DND-41 (cell line): ENCODE results near the gene RGS6.

Source experiments
- ATAC-seq: fragments of 200-7000 bp; cut with Tn5 transposase; 3 replicates; pipeline ENCODE4 v1.9.1; 2021; ENCODE audit warnings: low read depth; ENCODE audit not compliant: insufficient read depth
- DNase-seq: peaks from one replicate; pipeline ENCODE4 v3.0.0-alpha.2; 2020
- H2AFZ ChIP-seq: 2 replicates; pipeline ENCODE4 v1.6.0; 2012; ENCODE audit warnings: low read depth, low read length
- H3K27ac ChIP-seq: 2 replicates; pipeline ENCODE4 v1.5.1; 2012; ENCODE audit warnings: low read length, inconsistent platforms
- H3K27me3 ChIP-seq: fragments of 200-600 bp; sonication (generic); 2 replicates; pipeline ENCODE4 v1.6.0; 2012; ENCODE audit warnings: low read length, mild to moderate bottlenecking, inconsistent platforms; ENCODE audit not compliant: insufficient read depth, poor library complexity
- H3K36me3 ChIP-seq: 2 replicates; pipeline ENCODE4 v1.5.1; 2012; ENCODE audit warnings: low read length, inconsistent platforms; ENCODE audit not compliant: insufficient read depth
- H3K4me1 ChIP-seq: 2 replicates; pipeline ENCODE4 v1.5.1; 2012; ENCODE audit warnings: mild to moderate bottlenecking, low read length; ENCODE audit not compliant: insufficient read depth
- H3K4me2 ChIP-seq: 2 replicates; pipeline ENCODE4 v1.6.0; 2012; ENCODE audit warnings: mild to moderate bottlenecking, moderate library complexity, low read length, inconsistent platforms; ENCODE audit not compliant: insufficient read depth
- H3K4me3 ChIP-seq, 2 experiments: fragments of 200-600 bp in 1 of 2; shearing (Covaris generic) in 1 of 2; 2 replicates each; pipeline ENCODE4 v1.5.1; 2012 to 2016; ENCODE audit warnings: inconsistent platforms in 2 of 2, low read length in 2 of 2, mild to moderate bottlenecking in 2 of 2, low read depth in 1 of 2, moderate library complexity in 1 of 2
- H3K79me2 ChIP-seq: 2 replicates; pipeline ENCODE4 v1.6.0; 2012; ENCODE audit warnings: low read length, inconsistent platforms; ENCODE audit not compliant: insufficient read depth
- H3K9ac ChIP-seq: 2 replicates; pipeline ENCODE4 v1.6.0; 2012; ENCODE audit warnings: low read depth, mild to moderate bottlenecking, inconsistent platforms, low read length, moderate library complexity
- H3K9me3 ChIP-seq: 2 replicates; pipeline ENCODE4 v1.5.1; 2012; ENCODE audit warnings: low read length, moderate library complexity, mild to moderate bottlenecking, inconsistent platforms; ENCODE audit not compliant: insufficient read depth, severe bottlenecking
- H4K20me1 ChIP-seq: 2 replicates; pipeline ENCODE4 v1.6.0; 2012; ENCODE audit warnings: low read length; ENCODE audit not compliant: insufficient read depth
- CTCF ChIP-seq: IDR thresholded peaks from 2 replicates; pipeline ENCODE4 v1.5.1; 2012; ENCODE audit warnings: borderline replicate concordance, low read length, moderate library complexity, mild to moderate bottlenecking; ENCODE audit not compliant: poor library complexity, severe bottlenecking; ENCODE audit errors: extremely low read depth
- EZH2 ChIP-seq: IDR thresholded peaks from 3 replicates; pipeline ENCODE4 v1.6.1; 2012; ENCODE audit warnings: borderline replicate concordance, low read depth, mild to moderate bottlenecking, moderate library complexity, low read length, inconsistent platforms; ENCODE audit not compliant: severe bottlenecking

RGS6 gene

DNA sequence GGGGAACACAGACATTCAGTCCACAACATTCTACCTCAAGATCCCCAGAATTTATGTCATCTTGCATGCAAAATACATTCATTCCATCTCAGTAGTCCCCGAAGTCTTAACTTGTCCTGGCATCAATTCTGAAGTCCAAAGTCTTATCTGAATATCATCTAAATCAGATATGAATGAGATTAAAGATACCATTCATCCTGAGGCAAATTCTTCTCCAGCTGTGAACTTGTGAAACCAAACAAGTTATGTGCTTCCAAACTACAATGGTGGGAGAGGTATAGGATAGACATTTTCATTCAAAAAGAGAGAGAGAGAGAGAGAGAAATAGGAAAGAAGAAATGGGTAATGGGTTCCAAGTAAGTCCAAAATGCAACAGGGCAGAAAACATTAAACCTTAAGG lies 571.0 kb downstream of the RGS6 start:
- Histone ChIP-seq H3K9me3 (peaks cover 4% of the 10 kb centered on the region), H3K27me3 (no peaks in the 10 kb centered on the region), H3K27ac (no peak overlapping the region), H3K4me2 (no peak overlapping the region), H3K79me2 (no peaks in the 10 kb centered on the region), H4K20me1 (no peaks in the 10 kb centered on the region), H2AFZ (no peak overlapping the region), H3K36me3 (no peaks in the 10 kb centered on the region), H3K4me1 (no peaks in the 10 kb centered on the region), H3K9ac (no peak overlapping the region), H3K4me3 (no peak overlapping the region)
- TF ChIP-seq EZH2 (no peak), CTCF (no peak)
- DNase-seq (no peak), ATAC-seq (no peak)

- no peak overlapping the region for H2AFZ ChIP-seq
- H3K27me3 ChIP-seq, result no peaks in the 10 kb centered on the region
- TF ChIP-seq EZH2, result no peak
- no peak for TF ChIP-seq CTCF
- H3K4me3 ChIP-seq, result no peak overlapping the region
- no peak overlapping the region for H3K9ac ChIP-seq
- H3K9me3 ChIP-seq, result peaks cover 4% of the 10 kb centered on the region
- ATAC-seq, result no peak
- H3K27ac ChIP-seq, result no peak overlapping the region
- DNase-seq, result no peak
- H4K20me1 ChIP-seq, result no peaks in the 10 kb centered on the region
- no peaks in the 10 kb centered on the region for H3K36me3 ChIP-seq
- no peaks in the 10 kb centered on the region for H3K79me2 ChIP-seq
- H3K4me1 ChIP-seq, result no peaks in the 10 kb centered on the region
- H3K4me2 ChIP-seq, result no peak overlapping the region
Measured at GRCh38 chr14:72503696-72504368, 571.6 kb downstream of the RGS6 start.

DNA sequence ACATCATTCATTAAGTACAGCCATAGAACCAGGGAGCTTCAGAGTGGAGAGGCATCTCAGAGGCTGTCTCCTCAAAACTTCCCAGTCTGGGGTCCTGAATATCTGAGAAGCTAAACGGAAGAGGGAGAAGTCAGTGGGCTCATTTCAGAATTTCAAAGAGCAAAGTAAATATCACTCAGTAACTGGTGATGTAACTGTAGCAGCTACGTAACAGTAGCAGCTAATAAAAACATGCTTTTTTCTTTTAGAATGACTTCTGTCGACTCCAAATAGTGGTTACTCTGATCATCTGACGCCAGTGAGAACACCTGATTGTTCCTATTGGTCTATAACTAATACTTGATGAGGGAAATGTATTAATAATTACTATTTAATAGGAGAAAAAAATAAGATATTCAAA lies 578.3 kb downstream of the RGS6 start:
- no peaks in the 10 kb centered on the region for H3K79me2 ChIP-seq
- DNase-seq, result no peak
- no peaks in the 10 kb centered on the region for H3K4me1 ChIP-seq
- no peak for TF ChIP-seq EZH2
- H3K36me3 ChIP-seq, result no peaks in the 10 kb centered on the region
- H3K4me3 ChIP-seq, result no peak overlapping the region
- no peak for ATAC-seq
- H4K20me1 ChIP-seq, result no peaks in the 10 kb centered on the region
- H2AFZ ChIP-seq, result no peak overlapping the region
- H3K27ac ChIP-seq, result no peak overlapping the region
- no peaks in the 10 kb centered on the region for H3K9me3 ChIP-seq
- no peak overlapping the region for H3K9ac ChIP-seq
- no peak overlapping the region for H3K4me2 ChIP-seq
- H3K27me3 ChIP-seq, result no peaks in the 10 kb centered on the region

DNA sequence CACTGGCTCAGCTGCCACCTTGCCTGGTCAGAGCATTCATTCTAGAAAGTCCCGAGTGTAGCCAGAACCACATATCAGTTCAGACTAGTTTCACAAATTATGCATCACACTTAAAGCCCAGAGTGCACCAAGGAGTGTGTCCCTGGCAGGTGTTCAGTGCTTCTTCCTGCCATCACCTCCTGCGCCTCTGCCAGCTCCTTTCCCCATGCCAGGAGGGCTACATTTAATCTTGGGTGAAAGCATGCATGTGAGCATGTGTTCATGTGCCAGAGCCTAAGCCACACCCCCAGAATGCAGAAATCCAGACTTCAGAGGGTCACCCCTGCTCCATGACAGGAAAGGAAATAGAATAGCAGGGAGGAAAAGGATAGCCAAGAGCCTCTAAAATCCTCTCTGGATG lies 580.1 kb downstream of the RGS6 start:
- Histone ChIP-seq H3K4me3 (no peak overlapping the region), H3K27ac (no peak overlapping the region), H3K27me3 (no peaks in the 10 kb centered on the region), H4K20me1 (no peaks in the 10 kb centered on the region), H3K9me3 (no peaks in the 10 kb centered on the region), H3K79me2 (no peaks in the 10 kb centered on the region), H3K4me1 (peaks cover 6% of the 10 kb centered on the region; the same call in 1 of the 2 replicates), H3K36me3 (no peaks in the 10 kb centered on the region), H3K9ac (no peak overlapping the region), H2AFZ (no peak overlapping the region), H3K4me2 (no peak overlapping the region)
- DNase-seq (no peak), ATAC-seq (no peak)
- no peak for TF ChIP-seq EZH2
- TF ChIP-seq CTCF, result no peak
